GM06990 (cell line): ENCODE measurements around the gene MBOAT1.
"Not testable (repeated sequence)": the region's sequence is repeated elsewhere in the genome, so short reads cannot be mapped to it uniquely, and the experiment has no call there.

Source experiments
- DNase-seq: peaks from one replicate; pipeline ENCODE4 v3.0.0-alpha.2; 2011; ENCODE audit not compliant: insufficient read length; ENCODE audit errors: extremely low read depth
- H3K27me3 ChIP-seq: replicated peaks from 2 replicates; pipeline ENCODE4 v1.6.0; 2011; ENCODE audit warnings: low read length; ENCODE audit not compliant: control insufficient read depth, insufficient read depth
- H3K36me3 ChIP-seq: 2 replicates; pipeline ENCODE4 v1.5.1; 2011; ENCODE audit warnings: low read length; ENCODE audit not compliant: control insufficient read depth, insufficient read depth
- H3K4me3 ChIP-seq: replicated peaks from 2 replicates; pipeline ENCODE4 v1.5.1; 2011; ENCODE audit warnings: low read depth, mild to moderate bottlenecking, control low read depth, low read length
- CTCF ChIP-seq: IDR thresholded peaks from 2 replicates; pipeline ENCODE4 v1.5.1; 2011; ENCODE audit warnings: low read length, control low read depth, mild to moderate bottlenecking, inconsistent platforms; ENCODE audit not compliant: insufficient read depth, poor library complexity, severe bottlenecking

MBOAT1 gene

GRCh38 chr6:20142866-20143265 is 69.4 kb downstream of the MBOAT1 start:
- Histone ChIP-seq H3K27me3 (no peaks in the 10 kb centered on the region), H3K36me3 (peaks cover 3% of the 10 kb centered on the region), H3K4me3 (no peak overlapping the region)
- DNase-seq: no peak
- TF ChIP-seq CTCF: no peak

DNA sequence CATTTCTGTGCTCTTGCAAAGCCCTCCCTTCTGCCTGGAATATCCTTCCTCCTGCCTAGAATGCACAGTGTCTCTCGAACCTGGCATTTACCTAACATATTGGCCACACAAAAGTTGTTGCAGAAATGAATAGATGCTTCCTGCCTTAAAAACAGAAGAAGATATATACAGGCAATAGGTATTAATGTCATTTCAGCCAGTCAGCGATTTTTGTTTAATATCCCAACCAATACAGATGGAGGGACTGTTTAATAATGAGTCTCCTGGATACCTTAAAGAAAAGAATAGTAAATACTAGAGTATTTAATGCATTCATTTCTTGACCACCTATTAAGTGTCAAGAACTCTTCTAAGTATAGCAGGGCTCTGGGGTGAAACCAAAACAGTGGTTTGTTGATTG is 70.3 kb downstream of the MBOAT1 start:
- no peak overlapping the region for H3K4me3 ChIP-seq
- no peak for DNase-seq
- H3K27me3 ChIP-seq: no peaks in the 10 kb centered on the region
- no peak for TF ChIP-seq CTCF
- H3K36me3 ChIP-seq: peaks cover 3% of the 10 kb centered on the region

- not testable (repeated sequence) for H3K36me3 ChIP-seq, H3K27me3 ChIP-seq, DNase-seq, H3K4me3 ChIP-seq
These were observed 72.9 kb downstream of the MBOAT1 start for GRCh38 chr6:20139127-20139963.

- DNase-seq: no peak
- no peak for TF ChIP-seq CTCF
- H3K36me3 ChIP-seq: no peaks in the 10 kb centered on the region; the same call in 1 of the 2 replicates
- H3K4me3 ChIP-seq: no peak overlapping the region
- H3K27me3 ChIP-seq: no peaks in the 10 kb centered on the region
These were observed 74.4 kb downstream of the MBOAT1 start for GRCh38 chr6:20137837-20138236.

DNA sequence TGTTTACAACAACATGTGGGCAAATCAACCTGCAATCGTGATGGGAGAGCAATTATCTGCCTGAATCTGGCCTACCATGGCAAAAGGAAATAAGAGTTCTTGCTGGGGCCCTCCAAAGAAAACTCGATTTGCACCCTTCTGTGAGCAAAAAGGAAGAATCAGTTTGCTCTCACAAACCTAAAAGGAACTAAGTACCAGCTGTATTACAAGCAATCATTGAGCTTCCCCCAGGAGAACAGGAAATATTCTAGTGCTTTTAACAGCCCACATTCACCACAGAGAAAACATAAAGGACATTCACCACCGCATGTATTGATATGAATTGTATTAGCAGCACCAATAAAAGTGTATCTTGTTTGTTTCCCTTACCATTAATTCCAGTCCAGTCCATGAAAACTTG is 75.0 kb downstream of the MBOAT1 start:
- TF ChIP-seq CTCF: no peak
- Histone ChIP-seq H3K27me3 (no peaks in the 10 kb centered on the region), H3K4me3 (no peak overlapping the region), H3K36me3 (no peaks in the 10 kb centered on the region; the same call in 1 of the 2 replicates)
- DNase-seq: no peak

GRCh38 chr6:20135677-20136268 is 76.5 kb downstream of the MBOAT1 start:
- Histone ChIP-seq H3K4me3 (no peak overlapping the region), H3K36me3 (no peaks in the 10 kb centered on the region; the same call in 1 of the 2 replicates), H3K27me3 (no peaks in the 10 kb centered on the region)
- no peak for DNase-seq
- no peak for TF ChIP-seq CTCF
